ENCODE measurements around the gene C1R.
"Not testable (repeated sequence)": the region's sequence is repeated elsewhere in the genome, so short reads cannot be mapped to it uniquely, and the experiment has no call there.

The C1R gene

DNA sequence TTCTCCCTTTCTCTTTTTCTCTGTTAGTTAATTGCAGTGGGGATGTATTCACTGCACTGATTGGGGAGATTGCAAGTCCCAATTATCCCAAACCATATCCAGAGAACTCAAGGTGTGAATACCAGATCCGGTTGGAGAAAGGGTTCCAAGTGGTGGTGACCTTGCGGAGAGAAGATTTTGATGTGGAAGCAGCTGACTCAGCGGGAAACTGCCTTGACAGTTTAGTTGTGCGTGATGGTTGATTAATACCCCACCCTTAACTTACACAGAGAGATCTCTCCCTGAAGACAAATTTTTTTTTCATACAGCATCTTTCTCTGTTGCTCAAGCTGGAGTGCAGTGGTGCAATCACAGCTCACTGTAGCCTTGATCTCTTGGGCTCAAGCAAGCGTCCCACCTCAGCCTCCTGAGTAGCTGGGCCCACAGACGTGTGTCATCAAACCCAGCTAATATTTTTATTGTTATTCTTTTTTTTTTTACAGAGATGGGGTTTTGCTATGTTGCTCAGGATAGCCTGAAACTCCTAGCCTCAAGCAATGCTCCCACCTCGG is 27.1 kb downstream of the C1R start:
- DNase-seq, result no peak

DNA sequence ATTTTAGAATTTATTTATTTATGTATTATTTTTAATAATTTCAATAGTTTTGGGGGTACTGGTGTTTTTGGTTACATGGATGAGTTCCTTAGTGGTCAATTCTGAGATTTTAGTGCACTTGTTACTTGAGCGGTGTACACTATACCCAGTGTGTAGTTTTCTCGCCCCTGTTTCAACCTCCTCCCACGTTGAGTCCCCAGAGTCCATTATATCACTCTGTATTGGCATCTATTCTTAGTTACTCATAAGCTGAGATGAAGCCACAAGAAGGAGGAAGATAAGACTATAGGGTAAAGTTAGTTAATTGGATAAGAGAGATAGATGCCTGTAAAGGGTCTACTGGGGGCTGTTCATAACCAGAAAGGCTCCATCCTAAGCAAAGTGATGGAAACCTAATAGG is 27.7 kb downstream of the C1R start:
- no peak for DNase-seq

DNA sequence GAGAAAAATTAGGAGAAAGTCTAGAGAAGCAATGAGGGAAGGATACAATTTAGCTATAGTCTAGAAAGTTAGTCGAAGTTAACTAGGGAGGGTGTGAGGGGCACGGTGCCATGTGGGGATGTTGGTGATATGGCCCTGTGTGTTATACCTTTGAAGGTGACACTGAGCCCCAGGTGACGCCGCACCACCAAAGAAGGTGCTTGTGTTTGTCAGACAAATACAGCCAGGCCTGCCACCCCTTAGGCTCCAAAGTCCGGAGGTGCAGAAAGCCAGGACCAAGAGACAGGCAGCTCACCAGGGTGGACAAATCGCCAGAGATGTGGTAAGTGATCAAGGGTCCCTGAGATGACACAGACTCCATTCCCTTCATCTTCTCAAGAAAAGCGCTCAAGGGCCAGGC is 30.6 kb downstream of the C1R start:
- no peak for DNase-seq

DNA sequence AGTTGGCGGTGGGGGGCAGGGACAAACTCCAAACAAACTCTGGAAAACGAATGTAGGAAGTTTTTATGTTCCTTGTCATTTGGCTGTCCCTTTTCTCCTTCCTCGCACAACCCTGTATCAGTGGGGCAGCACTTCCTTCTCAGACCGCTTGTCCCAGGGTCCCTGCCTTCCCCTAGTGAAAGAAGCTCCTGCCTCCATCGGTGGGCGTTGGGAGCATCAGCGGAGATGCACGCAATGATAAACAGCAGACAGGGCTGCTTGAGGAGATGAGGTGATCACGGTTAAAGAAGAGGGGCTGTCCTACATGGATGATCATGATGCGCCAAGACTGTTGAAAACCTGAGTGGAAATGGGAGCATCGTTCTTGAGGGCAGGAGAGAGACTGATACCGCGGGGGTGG is 31.1 kb downstream of the C1R start:
- DNase-seq, result no peak

DNA sequence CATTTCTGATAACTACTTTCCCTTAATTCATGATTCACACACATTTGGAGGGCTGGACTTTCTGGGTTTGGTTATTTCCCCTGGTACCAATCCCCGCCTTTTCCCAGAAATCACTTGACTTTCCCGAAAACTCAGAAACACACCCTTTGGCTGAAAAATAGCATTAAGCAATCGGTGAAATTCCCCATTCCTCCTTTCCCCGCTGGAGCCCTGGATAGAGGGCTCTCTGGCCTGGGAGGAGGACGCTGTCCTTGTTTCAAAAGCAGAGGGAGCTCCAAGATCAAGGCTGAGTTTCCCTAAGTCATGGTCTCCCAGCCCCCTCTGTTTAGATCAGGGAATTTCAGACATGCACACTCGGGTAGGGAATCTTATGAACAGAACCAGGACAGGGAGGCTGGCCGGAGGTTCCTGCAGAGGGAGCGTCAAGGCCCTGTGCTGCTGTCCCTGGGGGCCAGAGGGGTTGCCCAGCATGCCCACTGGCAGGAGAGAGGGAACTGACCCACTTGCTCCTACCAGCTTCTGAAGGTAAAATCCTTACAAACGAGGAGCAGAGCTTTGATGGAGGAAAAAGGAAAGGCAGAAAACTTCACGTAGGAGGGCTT is 31.8 kb downstream of the C1R start, which contains the start of gene C1S:
Gene C1S, plus strand, starts transcription at position 366 of the 602 bp plus-strand sequence. CDS start 1,195 bp downstream, outside the sequence.
- DNase-seq, result no peak

DNA sequence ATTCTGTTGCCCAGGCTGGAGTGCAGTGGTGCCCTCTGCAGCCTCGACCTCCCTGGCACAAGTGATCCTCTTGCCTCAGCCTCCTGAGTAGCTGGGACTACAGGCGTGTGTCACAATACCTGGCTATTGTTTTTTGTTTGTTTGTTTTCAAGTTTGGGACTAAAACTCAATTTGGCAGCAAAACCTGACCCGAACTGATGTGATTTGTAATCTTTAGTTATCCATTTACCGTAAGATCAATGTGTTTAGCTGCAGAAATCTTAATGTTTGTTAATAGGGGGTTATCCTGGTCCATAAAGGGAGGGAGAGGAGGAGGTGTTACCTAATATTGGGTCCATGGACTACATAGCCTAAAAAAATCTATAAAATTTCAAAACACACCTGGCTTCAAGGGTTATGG is 32.5 kb downstream of the C1R start:
- DNase-seq, result no peak

DNA sequence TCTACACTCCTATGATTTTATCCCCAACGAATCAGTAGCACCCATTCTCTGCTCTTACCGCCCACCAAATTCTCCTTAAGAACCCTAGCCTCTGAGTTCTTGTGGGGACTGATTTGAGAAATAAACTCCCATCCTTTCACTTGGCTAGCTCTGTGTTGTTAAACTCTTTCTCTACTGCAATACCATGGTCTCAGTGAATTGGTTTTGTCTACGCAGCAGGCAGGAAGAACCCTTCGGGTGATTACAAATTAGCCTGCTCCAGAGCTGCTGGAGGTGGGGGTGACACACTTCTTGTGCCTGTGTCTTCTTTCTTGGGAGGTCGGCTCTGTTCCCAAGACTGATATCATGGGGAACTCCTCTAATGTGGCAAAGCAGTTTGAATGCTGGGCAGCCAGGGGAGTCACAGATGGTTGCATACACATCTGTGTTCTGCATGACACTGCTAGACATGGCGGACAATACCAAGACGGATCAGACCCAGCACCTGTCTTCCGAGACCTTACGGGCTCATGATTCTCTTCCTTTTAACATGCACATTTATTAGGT is 33.3 kb downstream of the C1R start:
- DNase-seq, result no peak

DNA sequence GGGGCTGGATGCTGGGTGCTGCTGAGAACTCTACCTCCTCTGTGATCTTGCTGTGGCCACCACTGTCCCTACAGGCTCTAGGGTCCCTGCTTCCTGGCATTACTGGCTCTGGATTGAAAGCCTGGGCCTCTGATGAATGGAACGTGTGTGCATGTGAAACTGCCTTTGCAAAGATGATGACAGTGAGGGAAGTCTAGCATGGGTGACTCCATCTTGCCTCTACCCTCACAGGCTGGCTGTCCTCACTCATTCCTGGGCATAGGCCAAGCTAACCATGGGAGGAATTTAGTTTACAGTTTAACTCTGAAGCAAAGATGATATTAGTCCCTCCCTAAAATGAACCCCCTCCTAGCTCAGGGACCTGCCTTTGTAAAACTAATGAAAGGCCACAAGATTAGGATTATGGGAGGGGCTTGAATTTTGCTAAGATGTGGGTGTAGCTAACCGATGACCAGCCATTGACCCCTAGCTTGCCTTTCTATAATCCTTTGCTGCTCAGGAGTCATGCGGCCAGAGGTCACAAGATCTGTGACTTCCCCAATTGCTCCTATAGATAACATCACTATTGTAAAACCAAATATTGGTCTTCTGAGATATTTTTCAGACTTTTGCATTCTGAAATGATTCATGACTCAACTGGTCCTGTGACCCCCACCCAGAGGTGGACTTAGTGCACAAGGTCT is 33.9 kb downstream of the C1R start:
- DNase-seq, result no peak

DNA sequence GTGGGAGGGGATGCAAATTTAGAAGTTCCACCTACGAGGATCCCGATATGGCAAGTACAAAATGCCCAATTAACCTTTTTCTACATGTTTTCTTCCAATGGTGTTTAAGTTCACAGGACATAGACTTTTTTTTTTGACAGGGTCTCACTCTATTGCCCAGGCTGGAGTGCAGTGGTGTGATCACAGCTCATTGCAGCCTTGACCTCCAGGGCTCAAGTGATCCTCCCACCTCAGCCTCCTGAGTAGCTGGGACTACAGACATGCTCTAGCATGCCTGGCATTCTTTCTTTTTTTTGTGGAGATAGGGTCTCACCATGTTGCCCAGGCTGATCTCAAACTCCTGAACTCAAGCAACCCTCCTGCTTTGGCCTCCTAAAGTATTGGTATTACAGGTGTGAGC is 36.5 kb downstream of the C1R start:
- not testable (repeated sequence) for DNase-seq

DNA sequence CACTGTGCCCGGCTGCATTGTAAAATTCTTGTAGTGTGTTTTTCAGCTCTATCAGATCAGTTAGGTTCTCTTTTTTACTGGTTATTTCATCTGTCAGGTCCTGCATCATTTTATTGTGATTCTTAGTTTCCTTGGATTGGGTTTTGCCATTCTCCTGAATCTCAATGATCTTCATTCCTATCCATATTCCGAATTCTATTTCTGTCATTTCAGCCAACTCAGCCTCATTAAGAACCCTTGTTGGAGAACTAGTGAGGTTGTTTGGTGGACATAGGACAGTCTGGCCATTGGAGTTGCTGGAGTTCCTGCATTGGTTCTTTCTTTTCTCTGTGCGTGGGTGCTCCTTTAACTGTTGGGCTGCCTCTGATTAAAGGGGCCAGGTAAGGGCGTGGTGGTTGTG is 37.3 kb downstream of the C1R start:
- DNase-seq, result no peak

DNA sequence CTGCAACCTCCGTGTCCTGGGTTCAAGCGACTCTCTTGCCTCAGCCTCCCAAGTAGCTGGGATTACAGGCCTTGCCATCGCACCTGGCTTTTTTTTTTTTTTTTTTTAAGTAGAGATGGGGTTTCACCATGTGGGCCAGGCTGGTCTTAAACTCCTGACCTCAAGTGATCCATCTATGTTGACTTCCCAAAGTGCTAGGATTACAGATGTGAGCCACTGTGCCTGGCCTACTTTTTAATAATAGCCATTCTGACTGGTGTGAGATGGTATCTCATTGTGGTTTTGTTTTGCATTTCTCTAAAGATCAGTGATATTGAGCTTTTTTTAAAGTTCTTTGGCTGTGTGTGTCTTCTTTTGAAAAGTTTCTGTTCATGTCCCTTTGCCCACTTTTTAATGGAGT is 42.3 kb downstream of the C1R start:
- not testable (repeated sequence) for DNase-seq

DNA sequence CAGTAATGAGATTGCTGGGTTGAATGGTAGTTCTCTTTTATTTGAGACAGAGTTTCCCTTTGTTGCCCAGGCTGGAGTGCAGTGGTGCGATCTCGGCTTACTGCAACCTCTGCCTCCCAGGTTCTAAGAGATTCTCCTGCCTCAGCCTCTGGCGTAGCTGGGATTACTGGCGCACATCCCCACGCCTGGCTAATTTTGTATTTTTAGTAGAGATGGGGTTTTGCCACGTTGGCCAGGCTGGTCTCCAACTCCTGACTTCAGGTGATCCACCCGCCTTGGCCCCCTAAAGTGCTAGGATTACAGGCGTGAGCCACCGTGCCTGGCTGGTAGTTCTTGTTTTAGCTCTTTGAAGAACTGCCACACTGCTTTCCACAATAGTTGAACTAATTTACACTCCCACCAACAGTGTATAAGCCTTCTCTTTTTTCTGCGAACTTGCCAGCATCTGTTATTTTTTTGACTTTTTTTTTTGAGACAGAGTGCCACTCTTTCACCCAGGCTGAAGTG is 42.7 kb downstream of the C1R start:
- DNase-seq, result not testable (repeated sequence)

DNA sequence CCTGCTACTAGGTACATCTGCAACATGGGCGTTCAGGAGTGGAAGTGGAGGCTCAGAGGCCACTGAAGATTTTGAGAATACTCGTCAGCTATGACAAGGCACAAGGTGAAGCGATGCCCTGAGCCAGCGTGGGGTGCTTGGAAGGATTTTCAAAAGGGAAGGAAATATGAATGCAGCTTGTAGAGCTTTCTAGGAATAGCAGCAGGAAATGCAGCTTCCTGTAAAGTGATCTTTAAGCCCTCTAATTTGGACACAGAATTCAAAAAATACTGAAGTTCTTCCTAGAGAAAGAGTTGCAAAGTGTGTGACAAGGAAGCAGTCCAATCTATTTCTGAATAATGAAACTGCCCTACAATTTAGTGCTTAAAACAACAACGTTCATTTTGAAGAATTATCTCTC is 44.9 kb downstream of the C1R start:
- no peak for DNase-seq

DNA sequence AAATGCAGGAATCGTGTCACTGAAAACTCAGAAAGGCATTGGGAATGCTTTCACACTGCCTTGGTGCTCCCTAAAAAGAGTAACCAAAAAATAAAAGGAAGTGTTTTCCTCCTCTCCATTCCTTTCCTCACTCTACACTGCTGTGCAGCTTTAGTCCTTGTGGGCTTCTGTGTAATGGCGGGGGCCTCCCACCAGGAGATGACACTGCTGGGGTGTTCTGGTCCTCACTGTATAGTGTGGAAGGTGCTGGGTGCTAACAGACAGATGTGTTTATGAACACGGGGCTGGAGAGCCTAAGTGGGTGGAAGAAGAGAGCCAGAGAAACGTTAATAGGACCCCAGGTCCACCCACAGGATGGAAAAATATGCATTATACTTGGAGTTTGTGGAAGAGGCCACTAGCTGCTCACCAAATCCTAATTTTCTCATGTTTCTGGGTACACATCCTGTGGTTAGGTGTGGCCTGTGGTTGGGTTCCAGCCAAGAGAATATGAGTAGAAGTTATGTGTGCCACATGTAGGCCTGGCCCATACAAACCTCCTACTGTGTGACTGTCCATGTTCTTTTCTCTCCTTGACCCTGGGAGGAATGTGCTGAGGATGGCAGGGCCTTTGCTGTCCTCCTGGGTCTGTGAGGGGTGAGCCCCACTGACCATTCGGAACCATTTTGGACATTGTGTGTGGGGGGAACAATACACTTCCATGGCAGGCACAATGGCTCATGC is 45.7 kb downstream of the C1R start:
- no peak for DNase-seq

DNA sequence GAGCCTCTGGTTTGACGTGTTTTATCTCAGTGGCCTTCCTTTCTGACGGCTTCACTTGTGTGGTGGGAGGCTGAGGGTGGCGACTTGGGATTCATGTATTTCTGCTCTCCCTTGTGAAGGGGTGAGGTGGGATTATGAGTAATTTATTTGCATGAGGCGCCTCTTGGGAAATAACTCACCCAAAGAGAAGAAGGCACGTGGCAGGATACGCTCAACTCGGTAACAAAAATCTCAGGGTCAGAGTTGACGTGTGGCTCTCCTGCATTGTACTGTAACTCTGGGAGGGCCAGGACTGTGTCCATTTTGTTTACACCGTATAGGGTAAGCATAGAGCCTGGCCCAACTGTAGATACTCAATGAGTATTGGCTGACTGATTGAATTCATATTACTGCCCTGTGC is 46.3 kb downstream of the C1R start:
- DNase-seq, result no peak

DNA sequence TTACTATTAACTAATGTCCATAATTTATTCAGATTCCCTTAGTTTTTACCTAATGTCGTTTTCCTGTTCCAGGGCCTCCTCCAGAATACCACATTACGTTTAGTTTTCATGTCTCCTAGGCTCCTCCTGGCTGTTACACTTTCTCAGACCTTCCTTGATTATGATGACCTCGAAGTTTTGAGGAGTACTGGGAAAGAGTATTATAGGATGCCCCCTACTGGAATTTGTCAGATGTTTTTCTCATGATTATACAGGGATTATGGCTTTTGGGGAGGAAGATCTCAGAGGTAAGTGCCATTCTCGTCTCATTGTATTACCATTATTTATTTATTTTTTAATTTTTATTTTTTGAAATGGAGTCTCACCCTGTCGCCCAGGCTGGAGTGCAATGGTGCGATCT is 49.4 kb downstream of the C1R start:
- DNase-seq, result peak; percentile 1

DNA sequence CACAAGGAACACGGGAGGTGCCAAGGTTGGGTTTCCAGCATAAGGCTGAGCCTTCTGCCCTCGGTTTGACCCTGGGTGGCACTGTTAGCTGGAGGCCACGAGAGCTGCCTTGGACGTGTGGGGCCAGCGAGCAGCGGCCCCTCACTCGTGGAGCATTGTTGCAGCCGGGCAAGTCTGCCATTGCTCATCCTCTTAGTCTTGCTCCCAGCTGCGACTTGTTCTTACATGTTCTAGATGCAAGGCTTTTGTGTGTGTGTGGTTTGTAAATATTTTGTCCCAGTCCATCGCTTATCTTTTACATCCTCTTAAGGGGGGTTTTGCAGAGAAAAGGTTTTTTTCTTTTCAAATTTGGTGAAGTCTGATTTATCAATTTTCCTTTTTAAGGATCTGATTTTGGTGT is 52.8 kb downstream of the C1R start:
- no peak for DNase-seq

DNA sequence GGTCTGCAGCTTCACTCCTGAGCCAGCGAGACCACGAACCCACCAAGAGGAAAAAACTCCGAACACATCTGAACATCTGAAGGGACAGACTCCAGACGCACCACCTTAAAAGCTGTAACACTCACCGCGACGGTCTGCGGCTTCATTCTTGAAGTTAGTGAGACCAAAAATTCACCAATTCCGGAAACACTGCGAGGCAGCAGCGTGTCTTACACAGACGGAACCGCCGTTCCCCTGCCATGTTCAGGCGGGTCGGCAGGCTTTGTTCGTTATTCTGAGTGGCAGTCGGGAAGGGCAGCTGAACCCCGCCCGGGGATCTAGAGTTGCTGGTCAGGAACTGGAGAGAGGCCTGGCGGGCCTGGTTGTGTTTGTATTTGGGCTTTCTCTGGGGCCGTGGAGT is 53.7 kb downstream of the C1R start:
- DNase-seq, result no peak

DNA sequence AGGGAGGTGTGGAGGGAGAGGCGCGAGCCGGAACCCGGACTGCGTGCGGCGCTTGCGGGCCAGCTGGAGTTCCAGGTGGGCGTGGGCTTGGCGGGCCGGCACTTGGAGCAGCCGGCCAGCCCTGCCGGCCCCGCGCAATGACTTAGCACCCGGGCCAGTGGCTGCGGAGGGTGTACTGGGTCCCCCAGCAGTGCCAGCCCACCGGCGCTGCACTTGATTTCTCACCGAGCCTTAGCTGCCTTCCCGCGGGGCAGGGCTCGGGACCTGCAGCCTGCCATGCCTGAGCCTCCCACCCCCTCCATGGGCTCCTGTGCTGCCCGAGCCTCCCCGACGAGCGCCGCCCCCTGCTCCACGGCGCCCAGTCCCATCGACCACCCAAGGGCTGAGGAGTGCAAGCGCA is 54.8 kb downstream of the C1R start:
- DNase-seq, result not testable (repeated sequence)

DNA sequence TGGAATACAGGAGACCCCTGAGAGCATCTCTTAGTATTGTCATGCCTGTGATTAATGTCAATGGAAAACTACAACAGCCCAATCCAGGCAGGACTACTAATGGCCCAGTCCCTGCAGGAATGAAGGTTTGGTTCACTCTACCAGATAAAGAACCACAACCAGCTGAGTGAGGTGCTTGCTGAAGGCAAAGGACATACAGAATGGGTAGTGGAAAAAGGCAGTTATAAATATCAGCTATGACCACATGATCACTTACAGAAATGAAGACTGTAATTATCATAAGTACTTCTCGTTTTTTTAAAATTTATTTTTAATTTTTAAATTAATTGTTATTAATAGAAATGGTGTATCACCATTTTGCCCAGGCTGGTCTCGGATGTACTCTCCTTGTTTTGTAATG is 56.8 kb downstream of the C1R start:
- no peak for DNase-seq

DNA sequence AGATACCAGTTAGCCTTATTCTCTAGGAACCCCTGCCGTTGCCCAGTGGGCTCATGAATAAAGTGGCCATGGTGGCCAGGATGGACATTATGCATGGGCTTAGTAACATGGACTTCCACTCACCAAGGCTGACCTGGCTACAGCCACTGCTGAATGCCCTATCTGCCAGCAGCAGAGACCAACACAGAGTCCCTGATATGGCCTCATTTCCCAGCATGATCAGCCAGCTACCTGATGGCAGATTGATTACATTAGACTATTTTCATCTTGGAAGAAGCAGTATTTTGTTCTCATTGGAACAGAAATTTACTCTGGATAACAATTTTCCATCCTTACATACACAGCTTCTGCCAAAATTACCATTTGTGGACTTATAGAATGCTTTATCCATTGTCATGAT is 57.8 kb downstream of the C1R start:
- no peak for DNase-seq

DNA sequence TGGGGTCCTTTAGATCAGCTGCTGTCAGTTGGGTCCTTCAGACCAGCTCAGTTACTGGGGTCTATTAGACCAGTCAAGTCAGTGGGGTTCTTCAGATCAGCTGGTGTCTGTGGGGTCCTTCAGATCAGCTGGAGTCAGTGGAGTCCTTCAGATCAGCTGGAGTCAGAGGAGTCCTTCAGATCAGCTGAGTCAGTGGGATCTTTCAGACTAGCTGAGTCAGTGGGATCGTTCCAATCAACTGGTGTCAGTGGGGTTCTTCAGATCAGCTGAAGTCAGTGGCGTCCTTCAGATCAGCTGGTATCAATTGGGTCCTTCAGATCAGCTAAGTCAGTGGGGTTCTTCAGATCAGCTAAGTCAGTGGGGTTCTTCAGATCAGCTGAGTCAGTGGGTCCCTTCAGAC is 59.3 kb downstream of the C1R start:
- no peak for DNase-seq

DNA sequence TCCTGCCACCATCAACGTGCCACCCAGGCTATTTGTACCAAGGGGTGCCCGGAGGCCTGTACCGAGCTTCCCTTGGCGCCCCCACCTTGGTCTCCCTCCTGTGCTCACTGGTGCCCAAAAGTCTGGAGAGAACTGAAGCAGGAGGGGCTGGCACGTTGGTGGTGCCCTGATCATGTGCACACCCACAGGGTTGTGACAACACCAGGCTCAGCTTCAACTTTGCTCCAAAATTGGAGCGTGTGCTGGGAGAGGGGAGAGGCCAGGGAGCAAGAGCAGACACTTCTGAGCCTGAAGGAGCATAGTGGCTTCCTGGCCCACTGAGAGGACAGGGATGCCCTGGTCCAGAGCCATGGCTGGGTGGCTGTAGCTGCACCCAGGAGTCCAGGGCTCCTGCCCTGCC is 60.9 kb downstream of the C1R start:
- no peak for DNase-seq
